ENCODE data around the gene KMT2B. TPM values are rescaled to one million over a fixed set of nuclear protein-coding genes. Genes with fewer than 3 reads are reported as not detected.
A peak's percentile ranks its signal among the peaks of the same experiment; 100 is the strongest.

KMT2B gene
- total RNA-seq, 1 donor: 6.5 TPM

DNA sequence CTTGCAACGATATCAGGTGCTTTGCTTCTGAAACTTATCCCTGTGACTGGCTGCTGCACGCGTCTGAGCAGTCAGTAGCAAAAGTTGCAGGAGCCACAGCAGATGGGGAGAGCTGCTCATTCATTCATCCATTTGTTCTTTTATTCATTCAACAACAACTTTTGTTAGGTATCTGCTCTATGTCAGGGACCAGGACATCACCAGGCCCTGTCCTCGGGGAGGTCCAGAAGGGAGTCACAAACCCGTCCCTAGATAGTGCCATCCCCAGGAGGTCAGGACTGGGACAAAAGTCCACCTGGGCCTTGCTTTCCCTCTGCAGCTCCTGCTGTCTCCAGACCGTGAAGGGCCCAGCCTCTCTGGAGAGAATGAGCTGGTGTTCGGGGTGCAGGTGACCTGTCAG, 60.2 kb downstream of the KMT2B start:
- Histone ChIP-seq H3K9me3 (ENCODE audit: low read depth, low read length) (no peaks in the 10 kb centered on the region), H3K27me3 (ENCODE audit: insufficient read depth, low read length) (no peaks in the 10 kb centered on the region), H4K20me1 (ENCODE audit: insufficient read depth, low read length) (no peaks in the 10 kb centered on the region), H3K4me1 (ENCODE audit: insufficient read depth, low read length) (peaks cover 7% of the 10 kb centered on the region), H3K36me3 (ENCODE audit: insufficient read depth, low read length) (no peaks in the 10 kb centered on the region), H3K4me3 (ENCODE audit: insufficient read depth, low read length) (no peak overlapping the region), H3K4me2 (ENCODE audit: insufficient read depth, low read length) (no peak overlapping the region), H3K79me2 (ENCODE audit: insufficient read depth, low read length) (peaks cover 2% of the 10 kb centered on the region), H3K27ac (ENCODE audit: low read depth, low read length) (no peak overlapping the region), H2AFZ (ENCODE audit: low read length) (no peak overlapping the region)
- TF ChIP-seq, protein P1, sequence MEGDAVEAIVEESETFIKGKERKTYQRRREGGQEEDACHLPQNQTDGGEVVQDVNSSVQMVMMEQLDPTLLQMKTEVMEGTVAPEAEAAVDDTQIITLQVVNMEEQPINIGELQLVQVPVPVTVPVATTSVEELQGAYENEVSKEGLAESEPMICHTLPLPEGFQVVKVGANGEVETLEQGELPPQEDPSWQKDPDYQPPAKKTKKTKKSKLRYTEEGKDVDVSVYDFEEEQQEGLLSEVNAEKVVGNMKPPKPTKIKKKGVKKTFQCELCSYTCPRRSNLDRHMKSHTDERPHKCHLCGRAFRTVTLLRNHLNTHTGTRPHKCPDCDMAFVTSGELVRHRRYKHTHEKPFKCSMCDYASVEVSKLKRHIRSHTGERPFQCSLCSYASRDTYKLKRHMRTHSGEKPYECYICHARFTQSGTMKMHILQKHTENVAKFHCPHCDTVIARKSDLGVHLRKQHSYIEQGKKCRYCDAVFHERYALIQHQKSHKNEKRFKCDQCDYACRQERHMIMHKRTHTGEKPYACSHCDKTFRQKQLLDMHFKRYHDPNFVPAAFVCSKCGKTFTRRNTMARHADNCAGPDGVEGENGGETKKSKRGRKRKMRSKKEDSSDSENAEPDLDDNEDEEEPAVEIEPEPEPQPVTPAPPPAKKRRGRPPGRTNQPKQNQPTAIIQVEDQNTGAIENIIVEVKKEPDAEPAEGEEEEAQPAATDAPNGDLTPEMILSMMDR (IDR thresholded peaks at IDR 0.05; ENCODE audit: extremely low read depth, low read depth, low read length): no peak
- peak; percentile 90 for DNase-seq (ENCODE audit: insufficient read length, low spot score, missing footprints)

DNA sequence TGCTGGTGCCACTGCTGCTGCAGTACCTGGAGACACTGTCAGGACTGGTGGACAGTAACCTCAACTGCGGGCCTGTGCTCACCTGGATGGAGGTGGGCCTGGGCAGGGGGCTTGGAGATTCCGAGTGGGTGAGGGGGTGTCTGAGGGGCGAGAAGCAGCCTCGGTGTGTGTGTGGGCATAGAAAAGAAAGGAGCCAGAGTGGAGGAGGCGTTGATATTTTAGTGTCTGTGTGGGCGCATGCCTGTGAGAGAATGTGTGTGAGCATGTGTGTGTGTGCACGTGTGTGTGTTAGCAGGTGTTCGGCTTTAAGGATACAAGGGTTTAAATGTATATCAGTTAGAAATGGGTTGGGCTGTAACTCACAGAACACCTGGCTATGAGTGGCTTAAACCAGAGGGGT, 61.2 kb downstream of the KMT2B start:
- peaks cover 2% of the 10 kb centered on the region for H3K79me2 ChIP-seq (ENCODE audit: insufficient read depth, low read length)
- H3K27ac ChIP-seq (ENCODE audit: low read depth, low read length): no peak overlapping the region
- TF ChIP-seq, protein P1 (IDR thresholded peaks at IDR 0.05; ENCODE audit: extremely low read depth, low read depth, low read length): no peak
- H2AFZ ChIP-seq (ENCODE audit: low read length): no peak overlapping the region
- peak; percentile 25 for DNase-seq (ENCODE audit: insufficient read length, low spot score, missing footprints)
- H3K27me3 ChIP-seq (ENCODE audit: insufficient read depth, low read length): no peaks in the 10 kb centered on the region
- H3K36me3 ChIP-seq (ENCODE audit: insufficient read depth, low read length): no peaks in the 10 kb centered on the region
- peaks cover 7% of the 10 kb centered on the region for H3K4me1 ChIP-seq (ENCODE audit: insufficient read depth, low read length)
- no peak overlapping the region for H3K4me2 ChIP-seq (ENCODE audit: insufficient read depth, low read length)
- H3K9me3 ChIP-seq (ENCODE audit: low read depth, low read length): no peaks in the 10 kb centered on the region
- H3K4me3 ChIP-seq (ENCODE audit: insufficient read depth, low read length): no peak overlapping the region
- H4K20me1 ChIP-seq (ENCODE audit: insufficient read depth, low read length): no peaks in the 10 kb centered on the region

DNA sequence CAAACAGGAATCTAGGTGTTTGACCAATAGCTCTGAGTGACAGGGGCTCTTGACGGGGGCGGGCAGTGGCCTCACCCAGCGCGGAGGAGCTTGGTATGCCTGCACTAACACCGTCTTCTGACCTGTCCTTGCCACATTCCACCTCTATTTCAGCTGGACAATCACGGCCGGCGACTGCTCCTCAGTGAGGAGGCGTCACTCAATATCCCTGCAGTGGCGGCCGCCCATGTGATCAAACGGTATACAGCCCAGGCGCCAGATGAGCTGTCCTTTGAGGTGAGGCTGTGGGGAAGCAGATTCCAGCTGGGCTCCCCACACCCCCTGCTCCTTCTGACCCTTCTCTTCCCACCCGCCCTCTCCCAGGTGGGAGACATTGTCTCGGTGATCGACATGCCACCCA, 62.3 kb downstream of the KMT2B start:
- Histone ChIP-seq H3K9me3 (ENCODE audit: low read depth, low read length) (no peaks in the 10 kb centered on the region), H3K27ac (ENCODE audit: low read depth, low read length) (no peak overlapping the region), H3K4me1 (ENCODE audit: insufficient read depth, low read length) (peaks cover under 1% of the 10 kb centered on the region), H3K79me2 (ENCODE audit: insufficient read depth, low read length) (peaks cover 2% of the 10 kb centered on the region), H2AFZ (ENCODE audit: low read length) (no peak overlapping the region), H3K4me3 (ENCODE audit: insufficient read depth, low read length) (no peak overlapping the region), H3K36me3 (ENCODE audit: insufficient read depth, low read length) (no peaks in the 10 kb centered on the region), H3K27me3 (ENCODE audit: insufficient read depth, low read length) (no peaks in the 10 kb centered on the region), H4K20me1 (ENCODE audit: insufficient read depth, low read length) (no peaks in the 10 kb centered on the region), H3K4me2 (ENCODE audit: insufficient read depth, low read length) (no peak overlapping the region)
- TF ChIP-seq, protein P1 (IDR thresholded peaks at IDR 0.05; ENCODE audit: extremely low read depth, low read depth, low read length): no peak
- peak; percentile 72 for DNase-seq (ENCODE audit: insufficient read length, low spot score, missing footprints)

DNA sequence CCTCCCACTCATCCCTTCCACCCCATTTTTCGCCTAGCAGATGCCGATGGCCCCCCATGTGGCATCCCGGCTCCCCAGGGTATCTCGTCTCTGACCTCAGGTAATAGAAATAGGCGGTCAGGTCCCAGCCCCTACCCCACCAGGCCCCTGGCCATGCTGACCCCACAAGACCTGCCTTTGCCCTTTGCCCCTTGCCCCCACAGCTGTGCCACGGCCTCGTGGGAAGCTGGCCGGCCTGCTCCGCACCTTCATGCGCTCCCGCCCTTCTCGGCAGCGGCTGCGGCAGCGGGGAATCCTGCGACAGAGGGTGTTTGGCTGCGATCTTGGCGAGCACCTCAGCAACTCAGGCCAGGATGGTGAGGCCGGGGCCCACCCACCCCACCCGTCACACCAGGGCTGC, 62.9 kb downstream of the KMT2B start:
- Histone ChIP-seq H2AFZ (ENCODE audit: low read length) (no peak overlapping the region), H3K9me3 (ENCODE audit: low read depth, low read length) (no peaks in the 10 kb centered on the region), H4K20me1 (ENCODE audit: insufficient read depth, low read length) (no peaks in the 10 kb centered on the region), H3K4me2 (ENCODE audit: insufficient read depth, low read length) (no peak overlapping the region), H3K27ac (ENCODE audit: low read depth, low read length) (no peak overlapping the region), H3K36me3 (ENCODE audit: insufficient read depth, low read length) (no peaks in the 10 kb centered on the region), H3K79me2 (ENCODE audit: insufficient read depth, low read length) (peaks cover 2% of the 10 kb centered on the region), H3K4me1 (ENCODE audit: insufficient read depth, low read length) (no peaks in the 10 kb centered on the region), H3K27me3 (ENCODE audit: insufficient read depth, low read length) (no peaks in the 10 kb centered on the region), H3K4me3 (ENCODE audit: insufficient read depth, low read length) (no peak overlapping the region)
- TF ChIP-seq, protein P1 (IDR thresholded peaks at IDR 0.05; ENCODE audit: extremely low read depth, low read depth, low read length): no peak
- peak; percentile 47 for DNase-seq (ENCODE audit: insufficient read length, low spot score, missing footprints)
